Pancreas (tissue), 10 donors: ENCODE results near the gene NTNG2. TPM values are rescaled to one million over a fixed set of nuclear protein-coding genes. Genes with fewer than 3 reads are reported as not detected.

Experiments
- ATAC-seq, 4 donors: fragments of 200-7000 bp; cut with Tn5 transposase; one replicate each; pipeline versions ENCODE4 v1.8.0 to v1.9.1; 2020; ENCODE audit warnings: mild to moderate bottlenecking in 4 of 4, moderate library complexity in 4 of 4
- DNase-seq, 6 donors: peaks; one replicate each; pipeline ENCODE4 v3.0.0-alpha.2; 2020
- FAIRE-seq: peaks from 2 replicates; lab custom pipeline; 2012; peaks lifted over from hg19 to GRCh38; lab: Jason Lieb, UNC
- H3K27ac ChIP-seq, 4 donors: fragments of 200-600 bp; sonication (generic); 1 replicate in 3 of 4; 2 replicates in 1 of 4; pipeline versions ENCODE4 v1.5.0 to v1.8.0; 2020
- H3K27me3 ChIP-seq, 4 donors: fragments of 200-600 bp; one replicate each; pipeline ENCODE4 v1.8.0; 2021
- H3K36me3 ChIP-seq, 3 donors: fragments of 200-600 bp; sonication (generic) in 1 of 3; one replicate each; pipeline versions ENCODE4 v1.5.0 to v1.8.0; 2020 to 2021
- H3K4me1 ChIP-seq, 3 donors: fragments of 200-600 bp; one replicate each; pipeline ENCODE4 v1.8.0; 2021
- H3K4me3 ChIP-seq, 4 donors: fragments of 200-600 bp; sonication (generic) in 2 of 4; one replicate each; pipeline versions ENCODE4 v1.5.0 to v1.8.0; 2020 to 2021
- H3K9me3 ChIP-seq, 4 donors: fragments of 200-600 bp; one replicate each; pipeline ENCODE4 v1.8.0; 2021
- WGBS, 2 donors: extraction: QIAGEN DNeasy Blood & Tissue Kit; methylation state at CpG; one replicate each; pipeline ENCODE4 v1.1.7; 2013; 5-methylcytosine and 5-hydroxymethylcytosine counted together
- intact Hi-C, 3 donors: fragments of 100-400 bp; cut with DNase I; formaldehyde crosslinking; loops; one replicate each; pipeline versions ENCODE4 v1.11.1 to v1.14.2; 2022
- polyA plus RNA-seq, 2 donors: library from polyadenylated mRNA; stranded (reverse); fragments of 200-250 nt; gene quantifications; one replicate each; pipeline ENCODE4 v1.2.3, GENCODE V29; 2013
- total RNA-seq, 6 donors: library from RNA; stranded (reverse); fragmentation: NEBNext Ultra II Directional in 4 of 6; extraction: Animal tissue kit (Norgen Biotek cat#: 25700) in 4 of 6; gene quantifications; one replicate each; pipeline versions ENCODE4 v1.2.1 to v1.2.4, GENCODE V29; 2021 to 2023
- TF ChIP-seq, protein P1 (sequence below), 4 donors: fragments of 200-600 bp; sonication (generic) in 3 of 4; IDR thresholded peaks; one replicate each; pipeline versions ENCODE4 v1.5.0 to v1.8.0; 2021; ENCODE audit warnings: antibody characterized with exemption in 4 of 4
- donor health status: healthy with polysubstance abuse.
- donor health status: DM: no; HTN: no; CAD: no; lungs with moderate emphysema.
- donor health status: DM: no; HTN: no; CAD: no.
- donor health status: control.
- donor health status: control.
- donor health status: Bipolar disorder and iron deficiency.
- donor health status: DM: yes; HTN: yes; CAD: no.
- donor health status: DM: no; HTN: no; CAD: no.
- donor health status: DM: no; HTN: no; CAD: no.
- donor health status: DM: yes; HTN: yes; CAD: no.

Gene NTNG2
- total and polyA plus RNA-seq, 8 donors: 1.0 to 6.4 (median 2.4) TPM

DNA sequence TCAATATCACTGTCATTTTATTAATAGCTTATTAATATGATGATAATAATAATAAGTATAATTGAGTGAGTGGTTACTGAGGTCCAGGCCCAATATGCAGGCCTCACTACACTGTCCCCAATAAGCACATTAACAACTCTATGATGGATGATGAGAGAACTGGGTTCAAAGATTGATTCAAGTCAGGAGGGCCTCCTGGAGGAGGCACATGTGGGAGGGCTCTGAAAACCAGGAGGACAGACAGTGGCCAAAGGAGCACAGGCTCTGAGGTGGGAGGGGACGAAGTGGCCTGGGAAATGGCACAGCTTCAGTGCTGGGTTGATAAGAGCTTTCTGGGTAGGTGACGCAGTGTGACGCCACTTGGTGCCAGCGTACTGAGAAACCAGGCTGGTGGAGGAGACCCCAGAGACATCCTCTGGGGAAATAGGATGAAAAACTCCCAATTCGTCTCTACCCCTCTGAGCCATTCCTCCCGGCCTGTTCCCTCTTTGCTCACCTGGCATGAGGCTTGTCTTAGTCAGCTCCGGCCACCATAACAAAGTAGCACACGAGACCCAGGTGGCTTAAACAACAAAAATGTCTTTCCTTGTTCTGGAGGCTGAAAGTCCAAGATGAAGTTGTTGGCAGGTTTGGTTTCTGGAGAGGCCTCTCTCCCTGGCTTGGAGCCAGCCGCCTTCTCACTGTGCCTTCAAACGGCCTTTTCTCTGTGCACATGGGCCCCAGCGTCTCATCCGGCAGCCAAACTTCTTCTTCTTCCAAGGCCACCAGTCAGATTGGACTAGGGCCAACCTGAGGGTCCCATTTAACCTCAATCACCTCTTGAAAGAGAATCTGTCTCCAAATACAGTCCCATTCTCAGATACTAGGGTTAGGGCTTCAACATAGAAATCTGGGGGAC is 31.6 kb downstream of the NTNG2 start:
- Histone ChIP-seq H3K4me1 (no peaks in the 10 kb centered on the region), H3K27me3 (no peaks in the 10 kb centered on the region), H3K4me3 (no peak overlapping the region), H3K9me3 (no peaks in the 10 kb centered on the region), H3K36me3 (no peaks in the 10 kb centered on the region), H3K27ac (no peak overlapping the region)
- ATAC-seq (no peak), DNase-seq (no peak), FAIRE-seq (no peak)
- TF ChIP-seq, protein P1, sequence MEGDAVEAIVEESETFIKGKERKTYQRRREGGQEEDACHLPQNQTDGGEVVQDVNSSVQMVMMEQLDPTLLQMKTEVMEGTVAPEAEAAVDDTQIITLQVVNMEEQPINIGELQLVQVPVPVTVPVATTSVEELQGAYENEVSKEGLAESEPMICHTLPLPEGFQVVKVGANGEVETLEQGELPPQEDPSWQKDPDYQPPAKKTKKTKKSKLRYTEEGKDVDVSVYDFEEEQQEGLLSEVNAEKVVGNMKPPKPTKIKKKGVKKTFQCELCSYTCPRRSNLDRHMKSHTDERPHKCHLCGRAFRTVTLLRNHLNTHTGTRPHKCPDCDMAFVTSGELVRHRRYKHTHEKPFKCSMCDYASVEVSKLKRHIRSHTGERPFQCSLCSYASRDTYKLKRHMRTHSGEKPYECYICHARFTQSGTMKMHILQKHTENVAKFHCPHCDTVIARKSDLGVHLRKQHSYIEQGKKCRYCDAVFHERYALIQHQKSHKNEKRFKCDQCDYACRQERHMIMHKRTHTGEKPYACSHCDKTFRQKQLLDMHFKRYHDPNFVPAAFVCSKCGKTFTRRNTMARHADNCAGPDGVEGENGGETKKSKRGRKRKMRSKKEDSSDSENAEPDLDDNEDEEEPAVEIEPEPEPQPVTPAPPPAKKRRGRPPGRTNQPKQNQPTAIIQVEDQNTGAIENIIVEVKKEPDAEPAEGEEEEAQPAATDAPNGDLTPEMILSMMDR (IDR thresholded peaks at IDR 0.05): no peak
- intact Hi-C loops: no loop called here
- WGBS, 2 donors: 81 to 89% methylated on average over 12 of the region's 12 CpGs

DNA sequence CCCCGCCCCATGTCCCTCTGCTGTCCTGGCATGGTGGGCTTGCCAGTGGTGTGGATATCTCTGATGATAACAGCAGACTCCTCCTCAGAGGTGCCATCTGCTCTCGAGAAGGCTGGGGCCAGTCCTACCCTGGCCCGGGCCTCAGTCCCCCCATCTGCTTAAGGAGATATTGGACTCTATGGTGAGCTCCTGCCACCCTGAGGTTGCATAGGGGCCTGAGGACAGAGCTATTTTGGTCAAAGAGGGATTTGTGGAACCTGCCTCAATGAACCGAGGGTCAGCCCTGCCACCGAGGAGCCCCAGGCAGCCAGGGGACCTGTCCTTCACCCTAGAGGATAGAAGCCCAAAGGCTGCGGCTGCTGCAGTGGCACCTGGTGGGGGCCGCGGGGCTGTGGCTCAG is 32.6 kb downstream of the NTNG2 start:
- Histone ChIP-seq H3K36me3 (no peaks in the 10 kb centered on the region), H3K9me3 (no peaks in the 10 kb centered on the region), H3K4me3 (no peak overlapping the region), H3K4me1 (no peaks in the 10 kb centered on the region), H3K27me3 (no peaks in the 10 kb centered on the region), H3K27ac (no peak overlapping the region)
- peak in 1 of 6 donors; percentile 42 for DNase-seq
- intact Hi-C loops: no loop called here
- TF ChIP-seq, protein P1 (IDR thresholded peaks at IDR 0.05): no peak
- ATAC-seq: no peak
- no peak for FAIRE-seq
- WGBS, 2 donors: 73 to 86% methylated on average over 8 of the region's 8 CpGs

DNA sequence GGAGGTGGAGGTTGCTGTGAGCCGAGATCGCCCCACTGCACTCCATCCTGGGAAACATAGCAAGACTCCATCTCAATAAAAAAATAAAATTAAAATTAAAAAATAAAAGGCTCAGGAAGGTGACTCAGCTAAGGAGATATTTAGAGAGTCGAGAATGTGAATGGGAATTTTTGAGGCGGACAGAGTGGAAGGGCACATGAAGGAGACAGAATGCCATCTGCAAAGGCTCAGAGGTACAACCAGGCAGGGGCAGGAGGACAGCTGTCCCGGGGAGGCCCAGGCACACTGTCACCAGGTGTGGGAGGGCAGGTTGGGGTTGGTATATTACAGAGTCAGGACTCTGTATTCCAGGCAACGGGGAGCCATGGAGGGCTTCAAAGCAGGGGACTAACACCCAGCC is 35.5 kb downstream of the NTNG2 start:
- FAIRE-seq (no peak), ATAC-seq (no peak), DNase-seq (no peak)
- H3K27ac ChIP-seq: no peak overlapping the region
- no peak overlapping the region for H3K4me3 ChIP-seq
- TF ChIP-seq, protein P1 (IDR thresholded peaks at IDR 0.05): no peak
- no peaks in the 10 kb centered on the region for H3K9me3 ChIP-seq
- H3K36me3 ChIP-seq: no peaks in the 10 kb centered on the region
- H3K27me3 ChIP-seq: no peaks in the 10 kb centered on the region
- H3K4me1 ChIP-seq: no peaks in the 10 kb centered on the region
- 85 to 92% methylated on average over 6 of the region's 6 CpGs for WGBS, 2 donors
- intact Hi-C loops: no loop called here

DNA sequence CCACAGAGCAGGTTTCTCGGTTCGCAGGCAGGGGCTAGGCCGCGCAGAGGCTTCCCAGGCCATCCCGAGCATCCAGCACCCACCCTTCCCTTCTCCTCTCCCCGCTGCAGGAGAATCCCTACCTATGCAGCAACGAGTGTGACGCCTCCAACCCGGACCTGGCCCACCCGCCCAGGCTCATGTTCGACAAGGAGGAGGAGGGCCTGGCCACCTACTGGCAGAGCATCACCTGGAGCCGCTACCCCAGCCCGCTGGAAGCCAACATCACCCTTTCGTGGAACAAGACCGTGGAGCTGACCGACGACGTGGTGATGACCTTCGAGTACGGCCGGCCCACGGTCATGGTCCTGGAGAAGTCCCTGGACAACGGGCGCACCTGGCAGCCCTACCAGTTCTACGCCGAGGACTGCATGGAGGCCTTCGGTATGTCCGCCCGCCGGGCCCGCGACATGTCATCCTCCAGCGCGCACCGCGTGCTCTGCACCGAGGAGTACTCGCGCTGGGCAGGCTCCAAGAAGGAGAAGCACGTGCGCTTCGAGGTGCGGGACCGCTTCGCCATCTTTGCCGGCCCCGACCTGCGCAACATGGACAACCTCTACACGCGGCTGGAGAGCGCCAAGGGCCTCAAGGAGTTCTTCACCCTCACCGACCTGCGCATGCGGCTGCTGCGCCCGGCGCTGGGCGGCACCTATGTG is 36.1 kb downstream of the NTNG2 start:
- intact Hi-C loops: no loop called here
- FAIRE-seq: no peak

More for the DNA sequence above, 36.1 kb downstream of the NTNG2 start:
- WGBS, 2 donors: 90 to 93% methylated on average over 57 to 58 of the region's 58 CpGs
- no peaks in the 10 kb centered on the region for H3K4me1 ChIP-seq
- no peak overlapping the region for H3K4me3 ChIP-seq
- ATAC-seq (no peak), DNase-seq (peak in 1 of 6 donors; percentile 52)
- TF ChIP-seq, protein P1 (IDR thresholded peaks at IDR 0.05): no peak
- no peaks in the 10 kb centered on the region for H3K9me3 ChIP-seq
- H3K27ac ChIP-seq: no peak overlapping the region
- no peaks in the 10 kb centered on the region for H3K27me3 ChIP-seq
- no peaks in the 10 kb centered on the region for H3K36me3 ChIP-seq
